WTC11 (cell line): Measurements from ENCODE around the gene ANKRD52. TPM values are rescaled to one million over a fixed set of nuclear protein-coding genes. Genes with fewer than 3 reads are reported as not detected.

Experiments used
- ATAC-seq: fragments of 200-7000 bp; cut with Tn5 transposase; 2 replicates; pipeline ENCODE4 v1.10.0; 2021; ENCODE audit warnings: mild to moderate bottlenecking, moderate library complexity
- CTCF ChIA-PET: fragments of 300-600 bp; sonication (Branson Sonifier 250); formaldehyde crosslinking; loops from one replicate; lab custom pipeline; 2021; ENCODE audit warnings: antibody characterized with exemption; lab: Charles Lee
- POLR2A ChIA-PET: fragments of 350-600 bp; sonication (Branson Sonifier 250); formaldehyde crosslinking; loops from one replicate; lab custom pipeline; 2021; ENCODE audit warnings: antibody characterized with exemption; lab: Charles Lee
- DNase-seq: peaks from one replicate; pipeline ENCODE4 v3.0.0; 2021; ENCODE audit warnings: low spot score
- H3K27ac Mint-ChIP-seq: 2 replicates; pipeline ENCODE4 v1.8.0; 2021; ENCODE audit warnings: mixed read lengths
- H3K27me3 Mint-ChIP-seq: 2 replicates; pipeline ENCODE4 v1.8.0; 2021; ENCODE audit warnings: low read depth, mild to moderate bottlenecking, moderate library complexity, mixed read lengths
- H3K36me3 Mint-ChIP-seq: 2 replicates; pipeline ENCODE4 v1.8.0; 2021; ENCODE audit warnings: mixed read lengths
- H3K4me1 Mint-ChIP-seq: 2 replicates; pipeline ENCODE4 v1.8.0; 2022; ENCODE audit warnings: mixed read lengths
- H3K4me3 Mint-ChIP-seq: 2 replicates; pipeline ENCODE4 v1.8.0; 2021; ENCODE audit warnings: mild to moderate bottlenecking, moderate library complexity, mixed read lengths
- H3K9me3 Mint-ChIP-seq: 2 replicates; pipeline ENCODE4 v1.8.0; 2021; ENCODE audit warnings: mixed read lengths
- ATF2 ChIP-seq: sonication (generic); formaldehyde crosslinking; IDR thresholded peaks from 2 replicates; pipeline ENCODE4 v1.8.1; 2022; ENCODE audit warnings: low read depth, missing genetic modification reagents, borderline replicate concordance
- CREB1 ChIP-seq: sonication (generic); formaldehyde crosslinking; IDR thresholded peaks from 2 replicates; pipeline ENCODE4 v1.8.0; 2023; ENCODE audit warnings: mild to moderate bottlenecking, missing genetic modification reagents
- CTCF ChIP-seq: fragments of 200-600 bp; IDR thresholded peaks from 2 replicates; pipeline ENCODE4 v1.8.0; 2022; ENCODE audit warnings: antibody characterized with exemption
- ESRRA ChIP-seq: sonication (generic); formaldehyde crosslinking; IDR thresholded peaks from 2 replicates; pipeline ENCODE4 v1.8.1; 2022; ENCODE audit warnings: mild to moderate bottlenecking, missing genetic modification reagents, borderline replicate concordance
- ETV6 ChIP-seq: sonication (generic); formaldehyde crosslinking; IDR thresholded peaks from 2 replicates; pipeline ENCODE4 v1.8.1; 2022; ENCODE audit warnings: mild to moderate bottlenecking, missing genetic modification reagents
- FOXK1 ChIP-seq: sonication (generic); formaldehyde crosslinking; IDR thresholded peaks from 2 replicates; pipeline ENCODE4 v1.8.0; 2022; ENCODE audit warnings: mild to moderate bottlenecking, moderate library complexity, missing genetic modification reagents
- MLX ChIP-seq: sonication (generic); formaldehyde crosslinking; IDR thresholded peaks from 2 replicates; pipeline ENCODE4 v1.8.1; 2023; ENCODE audit warnings: mild to moderate bottlenecking, missing genetic modification reagents, moderate library complexity
- NR1H2 ChIP-seq: sonication (generic); formaldehyde crosslinking; IDR thresholded peaks from 2 replicates; pipeline ENCODE4 v1.9.0; 2021; ENCODE audit warnings: mild to moderate bottlenecking, moderate library complexity, missing genetic modification reagents
- PRRX2 ChIP-seq: fragments of 250-450 bp; sonication (Bioruptor Pico); IDR thresholded peaks from 2 replicates; pipeline ENCODE4 v1.8.0; 2021; ENCODE audit warnings: mild to moderate bottlenecking
- TEAD1 ChIP-seq: sonication (generic); formaldehyde crosslinking; IDR thresholded peaks from 2 replicates; pipeline ENCODE4 v1.8.0; 2022; ENCODE audit warnings: mild to moderate bottlenecking, missing genetic modification reagents
- TEAD4 ChIP-seq: sonication (generic); formaldehyde crosslinking; IDR thresholded peaks from 2 replicates; pipeline ENCODE4 v1.8.0; 2022; ENCODE audit warnings: mild to moderate bottlenecking, missing genetic modification reagents
- ZMAT4 ChIP-seq: fragments of 250-450 bp; sonication (Bioruptor Pico); IDR thresholded peaks from 2 replicates; pipeline ENCODE4 v1.9.0; 2021; ENCODE audit warnings: mild to moderate bottlenecking
- ZNF219 ChIP-seq: sonication (generic); formaldehyde crosslinking; IDR thresholded peaks from 2 replicates; pipeline ENCODE4 v1.8.0; 2023; ENCODE audit warnings: missing genetic modification reagents, mild to moderate bottlenecking, borderline replicate concordance
- total RNA-seq: library from RNA; stranded (reverse); gene quantifications from 3 replicates; pipeline ENCODE4 v1.2.3, GENCODE V29; 2021
- TF ChIP-seq, protein P1 (sequence below): sonication (generic); formaldehyde crosslinking; IDR thresholded peaks from 2 replicates; pipeline ENCODE4 v1.8.1; 2022; ENCODE audit warnings: missing genetic modification reagents, borderline replicate concordance
- TF ChIP-seq, protein P2 (sequence below): sonication (generic); formaldehyde crosslinking; IDR thresholded peaks from 2 replicates; pipeline ENCODE4 v1.8.0; 2022; ENCODE audit warnings: mild to moderate bottlenecking, missing genetic modification reagents
- TF ChIP-seq, protein P3 (sequence below): fragments of 250-450 bp; sonication (Bioruptor Pico); IDR thresholded peaks from 2 replicates; pipeline ENCODE4 v1.9.0; 2021; ENCODE audit warnings: mild to moderate bottlenecking

ANKRD52 gene
- total RNA-seq, 1 experiment from 2014 or later, result 41.2 TPM

DNA sequence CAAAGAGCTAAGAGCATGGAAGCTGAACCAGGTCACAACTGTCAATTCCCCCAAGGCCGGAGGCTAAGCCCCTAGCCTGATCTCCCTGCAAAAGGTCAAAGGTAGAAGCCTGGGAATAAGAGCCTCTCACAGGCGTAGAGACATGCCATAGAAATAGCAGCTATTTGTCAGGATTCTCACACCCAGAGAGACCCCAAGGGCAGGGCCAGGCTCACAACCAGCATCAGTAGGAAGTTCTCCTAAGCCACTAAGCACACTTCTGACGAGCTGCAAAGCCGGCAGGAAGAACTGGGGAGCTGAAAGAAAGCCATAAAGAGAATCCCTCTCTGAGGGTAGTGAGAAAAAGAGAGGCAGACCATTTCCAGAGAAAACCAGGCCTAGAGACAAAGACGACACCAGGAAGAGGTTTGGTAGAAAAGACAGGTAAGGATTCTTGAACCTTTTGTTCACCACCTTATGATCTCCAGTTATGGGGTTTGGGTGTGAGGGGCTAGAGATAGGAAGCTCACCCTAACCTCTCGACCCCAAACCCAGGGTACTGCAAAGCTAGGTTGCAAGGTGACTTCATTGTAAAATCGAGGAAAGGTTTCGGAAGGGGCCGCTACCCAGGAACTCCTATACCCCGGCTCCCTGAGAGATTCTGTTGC lies 69.9 kb downstream of the ANKRD52 start:
- peak overlapping the region; percentile 96 for H3K27ac Mint-ChIP-seq
- TF ChIP-seq CREB1 (CRISPR knock-in tag) (no peak), ESRRA (CRISPR knock-in tag) (no peak), ZMAT4 (CRISPR knock-in tag) (no peak), TEAD1 (CRISPR knock-in tag) (no peak), MLX (CRISPR knock-in tag) (no peak), NR1H2 (no peak), TEAD4 (CRISPR knock-in tag) (no peak), PRRX2 (CRISPR knock-in tag) (no peak), ZNF219 (no peak), CTCF (no peak), FOXK1 (CRISPR knock-in tag) (no peak), ETV6 (CRISPR knock-in tag) (no peak), ATF2 (no peak)
- TF ChIP-seq, protein P1, sequence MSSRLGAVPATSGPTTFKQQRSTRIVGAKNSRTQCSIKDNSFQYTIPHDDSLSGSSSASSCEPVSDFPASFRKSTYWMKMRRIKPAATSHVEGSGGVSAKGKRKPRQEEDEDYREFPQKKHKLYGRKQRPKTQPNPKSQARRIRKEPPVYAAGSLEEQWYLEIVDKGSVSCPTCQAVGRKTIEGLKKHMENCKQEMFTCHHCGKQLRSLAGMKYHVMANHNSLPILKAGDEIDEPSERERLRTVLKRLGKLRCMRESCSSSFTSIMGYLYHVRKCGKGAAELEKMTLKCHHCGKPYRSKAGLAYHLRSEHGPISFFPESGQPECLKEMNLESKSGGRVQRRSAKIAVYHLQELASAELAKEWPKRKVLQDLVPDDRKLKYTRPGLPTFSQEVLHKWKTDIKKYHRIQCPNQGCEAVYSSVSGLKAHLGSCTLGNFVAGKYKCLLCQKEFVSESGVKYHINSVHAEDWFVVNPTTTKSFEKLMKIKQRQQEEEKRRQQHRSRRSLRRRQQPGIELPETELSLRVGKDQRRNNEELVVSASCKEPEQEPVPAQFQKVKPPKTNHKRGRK, result no peak
- TF ChIP-seq, protein P2, sequence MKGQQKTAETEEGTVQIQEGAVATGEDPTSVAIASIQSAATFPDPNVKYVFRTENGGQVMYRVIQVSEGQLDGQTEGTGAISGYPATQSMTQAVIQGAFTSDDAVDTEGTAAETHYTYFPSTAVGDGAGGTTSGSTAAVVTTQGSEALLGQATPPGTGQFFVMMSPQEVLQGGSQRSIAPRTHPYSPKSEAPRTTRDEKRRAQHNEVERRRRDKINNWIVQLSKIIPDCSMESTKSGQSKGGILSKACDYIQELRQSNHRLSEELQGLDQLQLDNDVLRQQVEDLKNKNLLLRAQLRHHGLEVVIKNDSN (CRISPR knock-in tag), result no peak
- TF ChIP-seq, protein P3, sequence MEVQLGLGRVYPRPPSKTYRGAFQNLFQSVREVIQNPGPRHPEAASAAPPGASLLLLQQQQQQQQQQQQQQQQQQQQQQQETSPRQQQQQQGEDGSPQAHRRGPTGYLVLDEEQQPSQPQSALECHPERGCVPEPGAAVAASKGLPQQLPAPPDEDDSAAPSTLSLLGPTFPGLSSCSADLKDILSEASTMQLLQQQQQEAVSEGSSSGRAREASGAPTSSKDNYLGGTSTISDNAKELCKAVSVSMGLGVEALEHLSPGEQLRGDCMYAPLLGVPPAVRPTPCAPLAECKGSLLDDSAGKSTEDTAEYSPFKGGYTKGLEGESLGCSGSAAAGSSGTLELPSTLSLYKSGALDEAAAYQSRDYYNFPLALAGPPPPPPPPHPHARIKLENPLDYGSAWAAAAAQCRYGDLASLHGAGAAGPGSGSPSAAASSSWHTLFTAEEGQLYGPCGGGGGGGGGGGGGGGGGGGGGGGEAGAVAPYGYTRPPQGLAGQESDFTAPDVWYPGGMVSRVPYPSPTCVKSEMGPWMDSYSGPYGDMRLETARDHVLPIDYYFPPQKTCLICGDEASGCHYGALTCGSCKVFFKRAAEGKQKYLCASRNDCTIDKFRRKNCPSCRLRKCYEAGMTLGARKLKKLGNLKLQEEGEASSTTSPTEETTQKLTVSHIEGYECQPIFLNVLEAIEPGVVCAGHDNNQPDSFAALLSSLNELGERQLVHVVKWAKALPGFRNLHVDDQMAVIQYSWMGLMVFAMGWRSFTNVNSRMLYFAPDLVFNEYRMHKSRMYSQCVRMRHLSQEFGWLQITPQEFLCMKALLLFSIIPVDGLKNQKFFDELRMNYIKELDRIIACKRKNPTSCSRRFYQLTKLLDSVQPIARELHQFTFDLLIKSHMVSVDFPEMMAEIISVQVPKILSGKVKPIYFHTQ (CRISPR knock-in tag), result no peak
- TF ChIP-seq, all 79 proteins: peak for 0
- POLR2A ChIA-PET, result interaction anchor here (1.0 to 3.2 kb wide), 6 partner anchors 10 to 79 kb away, joined by 3 to 29 read pairs (median 11); partner anchors contain the start of genes COQ10A, ESYT1, MYL6 and RNF41
- CTCF ChIA-PET, result interaction anchor here (0.6 to 5.2 kb wide), 22 partner anchors 19 to 172 kb away, joined by 3 to 95 read pairs (median 6); partner anchors contain the start of genes ANKRD52, COQ10A, ESYT1 and MYL6B
- Mint-ChIP-seq H3K4me1 (peaks cover 27% of the 10 kb centered on the region), H3K36me3 (peaks cover 34% of the 10 kb centered on the region), H3K27me3 (peaks cover 3% of the 10 kb centered on the region; the same call in 1 of the 2 replicates), H3K9me3 (no peaks in the 10 kb centered on the region), H3K4me3 (peak overlapping the region; percentile 85)
- DNase-seq, result no peak
- ATAC-seq, result no peak

Other genes starting within 250 kb of the ANKRD52 start
- 13.6 to 14.9 TPM (median 14.8 TPM) in 3 replicates for gene IKZF4, start 237.3 kb downstream of the ANKRD52 start, total RNA-seq
- 66.4 to 77.2 TPM (median 73.4 TPM) in 3 replicates for gene RPS26, start 216.5 kb downstream of the ANKRD52 start, total RNA-seq
- 49.2 to 64.3 TPM (median 52.4 TPM) in 3 replicates for gene ERBB3, start 178.2 kb downstream of the ANKRD52 start, total RNA-seq
- gene PA2G4, start 153.8 kb downstream of the ANKRD52 start, total RNA-seq, result 198 to 249 TPM (median 199 TPM) in 3 replicates
- gene RPL41, start 141.8 kb downstream of the ANKRD52 start, total RNA-seq, result 4,004 to 4,366 TPM (median 4,314 TPM) in 3 replicates
- 11.3 to 13.6 TPM (median 13.1 TPM) in 3 replicates for gene ZC3H10, start 140.1 kb downstream of the ANKRD52 start, total RNA-seq
- gene ESYT1, start 130.1 kb downstream of the ANKRD52 start, total RNA-seq, result 77.7 to 80.8 TPM (median 80.1 TPM) in 3 replicates
- gene MYL6B, start 105.8 kb downstream of the ANKRD52 start, total RNA-seq, result 171 to 180 TPM (median 173 TPM) in 3 replicates
- gene MYL6, start 100.0 kb downstream of the ANKRD52 start, total RNA-seq, result 835 to 932 TPM (median 844 TPM) in 3 replicates
- gene SMARCC2, start 68.9 kb downstream of the ANKRD52 start, total RNA-seq, result 72.8 to 77.9 TPM (median 76.8 TPM) in 3 replicates
- 45.5 to 57.4 TPM (median 48.7 TPM) in 3 replicates for gene RNF41, start 36.5 kb downstream of the ANKRD52 start, total RNA-seq
- gene NABP2, start 34.0 kb downstream of the ANKRD52 start, total RNA-seq, result 42.7 to 47.9 TPM (median 47.5 TPM) in 3 replicates
- 0.26 to 0.62 TPM (median 0.46 TPM) in 3 replicates for gene SLC39A5, start 28.3 kb downstream of the ANKRD52 start, total RNA-seq
- gene COQ10A, start 8.6 kb upstream of the ANKRD52 start, total RNA-seq, result 22.7 to 26.2 TPM (median 24.4 TPM) in 3 replicates
- 241 to 275 TPM (median 246 TPM) in 3 replicates for gene CS, start 41.9 kb upstream of the ANKRD52 start, total RNA-seq
- gene CNPY2, start 57.6 kb upstream of the ANKRD52 start, total RNA-seq, result 171 to 193 TPM (median 192 TPM) in 3 replicates
- 46.7 to 58.0 TPM (median 57.5 TPM) in 3 replicates for gene PAN2, start 75.6 kb upstream of the ANKRD52 start, total RNA-seq
- 2.9 to 3.0 TPM (median 2.9 TPM) in 3 replicates for gene IL23A, start 80.5 kb upstream of the ANKRD52 start, total RNA-seq
- 53.2 to 54.5 TPM (median 54.5 TPM) in 3 replicates for gene STAT2, start 101.7 kb upstream of the ANKRD52 start, total RNA-seq
- gene APOF, start 104.5 kb upstream of the ANKRD52 start, total RNA-seq, result 0.11 TPM in 1 of 3 replicates, not detected in the others
- 60.9 to 67.1 TPM (median 64.9 TPM) in 3 replicates for gene TIMELESS, start 191.0 kb upstream of the ANKRD52 start, total RNA-seq
- gene MIP, start 196.3 kb upstream of the ANKRD52 start, total RNA-seq, result not detected in 3 replicates
- gene SPRYD4, start 210.2 kb upstream of the ANKRD52 start, total RNA-seq, result 2.8 to 4.2 TPM (median 3.1 TPM) in 3 replicates
- gene GLS2, start 229.8 kb upstream of the ANKRD52 start, total RNA-seq, result 14.8 to 17.2 TPM (median 15.9 TPM) in 3 replicates